Stimulated activated naive B cell treated with anti-CD40 and anti-IgM and Interleukin-4, amounts not matched to agents 10 μg/mL and 1 μg/mL and 100 μg/mL, for 72 hours (primary cell): Measurements from ENCODE around the gene ALCAM.
A peak's percentile ranks its signal among the peaks of the same experiment; 100 is the strongest.

Experiments
- ATAC-seq, 2 donors: fragments of 150-1000 bp; cut with Tn5 transposase; replicated peaks; 2 replicates each; pipeline ENCODE4 v1.10.0; 2021; ENCODE audit warnings: moderate library complexity in 1 of 2
- DNase-seq: peaks from one replicate; pipeline ENCODE4 v3.0.0; 2021
- H3K27ac Mint-ChIP-seq: one replicate; pipeline ENCODE4 v1.8.0; 2022; ENCODE audit warnings: mild to moderate bottlenecking, mixed read lengths
- H3K27me3 Mint-ChIP-seq, 2 donors: one replicate each; pipeline ENCODE4 v1.8.0; 2022; ENCODE audit warnings: mixed read lengths in 2 of 2
- H3K36me3 Mint-ChIP-seq, 2 donors: one replicate each; pipeline ENCODE4 v1.8.0; 2022; ENCODE audit warnings: mixed read lengths in 2 of 2, mild to moderate bottlenecking in 1 of 2
- H3K4me1 Mint-ChIP-seq, 2 donors: one replicate each; pipeline ENCODE4 v1.8.0; 2022; ENCODE audit warnings: mixed read lengths in 2 of 2, mild to moderate bottlenecking in 1 of 2
- H3K4me3 Mint-ChIP-seq, 2 donors: one replicate each; pipeline ENCODE4 v1.8.0; 2022; ENCODE audit warnings: mild to moderate bottlenecking in 2 of 2, mixed read lengths in 2 of 2, moderate library complexity in 1 of 2
- H3K9me3 Mint-ChIP-seq, 2 donors: one replicate each; pipeline ENCODE4 v1.8.0; 2022; ENCODE audit warnings: mixed read lengths in 2 of 2, mild to moderate bottlenecking in 1 of 2

ALCAM gene

DNA sequence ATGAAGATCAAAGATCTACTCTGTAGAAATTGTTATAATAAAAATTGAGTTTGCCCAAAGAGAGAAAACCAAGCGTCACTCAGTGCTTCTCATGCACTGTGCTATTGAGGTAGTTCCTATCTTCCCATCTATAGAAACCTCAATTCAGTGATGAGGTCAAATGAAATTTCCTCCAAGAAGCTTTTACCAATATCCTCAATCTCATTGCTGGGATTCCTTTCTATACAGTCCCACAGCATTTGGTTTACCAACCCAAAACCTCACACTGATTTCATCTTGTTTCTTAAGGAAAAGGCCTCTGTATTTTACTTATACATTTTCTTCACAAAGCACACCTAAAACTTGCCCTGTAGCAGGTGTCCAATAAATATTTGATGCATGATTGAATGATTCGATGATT, 147.2 kb downstream of the ALCAM start:
- Mint-ChIP-seq H3K27ac (no peak overlapping the region), H3K9me3 (no peaks in the 10 kb centered on the region), H3K4me1 (peaks cover 1 to 5% of the 10 kb centered on the region in 2 donors), H3K27me3 (no peaks in the 10 kb centered on the region), H3K36me3 (no peaks in the 10 kb centered on the region), H3K4me3 (no peak overlapping the region)
- no peak for ATAC-seq
- DNase-seq: no peak

DNA sequence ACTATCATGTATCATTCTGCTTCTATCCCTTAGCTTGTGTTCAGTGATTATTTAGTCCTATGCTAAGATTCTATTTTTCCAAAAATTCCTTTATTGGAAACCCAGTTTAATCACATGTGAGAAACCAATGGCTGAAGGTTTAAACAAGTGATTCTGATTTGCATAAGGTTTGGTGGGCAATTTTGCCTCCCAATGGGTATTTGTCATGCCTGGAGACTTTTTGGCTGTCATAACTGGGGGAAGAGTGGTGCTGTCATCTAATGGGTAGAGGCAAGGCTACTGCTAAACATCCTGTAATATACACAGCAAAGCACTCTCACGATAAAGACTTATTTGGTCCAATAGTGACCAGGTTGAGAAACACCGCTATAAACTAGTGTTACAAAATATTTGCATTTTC, 148.7 kb downstream of the ALCAM start:
- DNase-seq (no peak), ATAC-seq (no peak)
- Mint-ChIP-seq H3K27ac (no peak overlapping the region), H3K36me3 (peaks cover under 1 to 2% of the 10 kb centered on the region in 2 donors), H3K4me1 (peaks cover under 1 to 1% of the 10 kb centered on the region in 2 donors), H3K27me3 (no peaks in the 10 kb centered on the region), H3K9me3 (no peaks in the 10 kb centered on the region), H3K4me3 (no peak overlapping the region)

DNA sequence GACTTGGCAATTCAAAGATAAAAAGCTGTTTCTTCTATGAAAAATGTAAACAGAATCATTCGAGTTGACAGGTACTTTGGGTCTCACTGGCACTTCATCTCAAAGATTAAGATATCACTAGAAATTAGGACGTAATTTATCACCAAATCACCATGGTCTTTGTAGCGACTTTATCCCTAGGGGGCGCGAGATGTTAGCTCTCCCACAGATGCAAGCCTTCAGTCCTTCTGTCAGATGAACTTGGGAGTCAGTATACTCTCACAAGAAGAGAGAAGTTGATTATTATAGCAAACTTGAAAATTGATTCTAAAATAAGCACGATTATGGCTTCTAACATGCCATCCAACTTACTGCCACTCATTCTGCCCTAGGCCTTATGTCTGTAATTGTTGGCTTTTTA, 150.3 kb downstream of the ALCAM start:
- Mint-ChIP-seq H3K27me3 (no peaks in the 10 kb centered on the region), H3K4me1 (peaks cover 0 to 1% of the 10 kb centered on the region in 2 donors), H3K9me3 (no peaks in the 10 kb centered on the region), H3K36me3 (peaks cover 3% of the 10 kb centered on the region in 2 donors), H3K4me3 (no peak overlapping the region), H3K27ac (no peak overlapping the region)
- ATAC-seq: no peak
- no peak for DNase-seq

DNA sequence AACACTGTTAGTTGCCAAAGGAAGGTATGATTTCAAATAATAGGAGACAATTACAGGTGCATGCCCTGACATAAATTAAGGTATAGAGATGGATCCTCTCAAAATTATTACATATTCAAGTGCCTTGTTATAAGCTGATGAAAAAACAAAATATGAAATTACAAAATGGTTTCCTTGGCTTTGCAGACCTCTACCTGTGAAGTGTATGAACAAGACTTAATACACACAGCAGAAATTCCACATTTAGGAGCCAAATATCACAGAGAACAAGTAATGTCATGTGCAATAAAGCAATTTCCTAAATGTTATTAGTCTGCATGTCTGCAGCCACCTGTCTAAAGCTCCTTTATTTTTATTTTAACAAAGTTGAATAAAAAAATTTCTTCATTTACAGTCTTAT, 151.5 kb downstream of the ALCAM start:
- Mint-ChIP-seq H3K4me1 (peaks cover 0 to 1% of the 10 kb centered on the region in 2 donors), H3K36me3 (peaks cover 3% of the 10 kb centered on the region in 2 donors), H3K4me3 (no peak overlapping the region), H3K9me3 (no peaks in the 10 kb centered on the region), H3K27ac (no peak overlapping the region), H3K27me3 (no peaks in the 10 kb centered on the region)
- no peak for DNase-seq
- no peak for ATAC-seq

DNA sequence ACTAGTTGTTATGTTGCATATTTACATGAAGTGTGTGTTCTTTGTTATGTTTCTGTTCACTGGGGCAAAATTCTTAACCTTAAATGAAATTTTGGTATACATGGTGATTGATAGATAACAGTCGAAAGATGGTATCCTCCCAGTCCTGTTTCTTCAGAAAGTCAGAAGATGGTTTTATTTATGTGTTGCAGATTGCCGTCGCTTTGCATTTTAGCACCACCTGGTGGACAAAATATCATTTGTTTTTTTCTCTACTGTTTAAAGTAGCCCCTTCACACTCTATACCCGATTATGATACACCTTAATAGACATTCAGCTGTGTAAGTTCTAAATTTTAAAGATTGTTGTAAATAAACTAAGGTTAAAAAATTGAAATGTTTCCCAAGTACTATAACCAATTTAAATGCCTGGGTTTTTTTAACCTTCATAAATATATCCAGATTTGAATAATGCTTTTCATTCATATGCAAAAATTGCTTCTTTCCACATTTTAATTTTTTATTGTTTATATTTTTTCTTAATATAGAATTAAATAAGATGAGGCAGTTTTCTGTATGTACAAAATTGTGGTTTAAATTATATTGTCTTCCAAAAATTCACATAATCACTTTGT, 152.2 kb downstream of the ALCAM start:
- DNase-seq (no peak), ATAC-seq (peak; percentile 83 to 91)
- Mint-ChIP-seq H3K4me3 (no peak overlapping the region), H3K36me3 (peaks cover 3% of the 10 kb centered on the region in 2 donors), H3K4me1 (peaks cover 0 to 1% of the 10 kb centered on the region in 2 donors), H3K9me3 (no peaks in the 10 kb centered on the region), H3K27ac (no peak overlapping the region), H3K27me3 (no peaks in the 10 kb centered on the region)

DNA sequence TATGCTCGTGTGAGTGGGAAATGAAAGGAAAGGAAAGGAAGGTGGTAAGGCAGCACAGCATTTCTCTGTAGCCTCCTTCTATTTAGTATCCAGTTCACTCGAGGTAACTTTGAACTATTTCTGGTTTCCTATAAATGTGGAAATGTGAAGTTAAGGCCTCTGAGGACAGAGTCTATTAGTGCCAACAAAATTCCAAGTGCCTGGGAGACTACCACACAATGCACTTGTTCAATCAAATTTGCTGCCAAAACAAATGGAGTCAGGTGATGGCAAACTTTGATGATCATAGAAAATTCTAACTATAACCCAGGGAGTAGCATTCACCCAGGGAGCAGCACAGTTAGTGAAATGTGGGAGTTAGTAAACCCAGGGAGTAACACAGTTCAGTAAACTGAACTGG, 155.1 kb downstream of the ALCAM start:
- DNase-seq (no peak), ATAC-seq (no peak)
- no peaks in the 10 kb centered on the region for H3K27me3 Mint-ChIP-seq

DNA sequence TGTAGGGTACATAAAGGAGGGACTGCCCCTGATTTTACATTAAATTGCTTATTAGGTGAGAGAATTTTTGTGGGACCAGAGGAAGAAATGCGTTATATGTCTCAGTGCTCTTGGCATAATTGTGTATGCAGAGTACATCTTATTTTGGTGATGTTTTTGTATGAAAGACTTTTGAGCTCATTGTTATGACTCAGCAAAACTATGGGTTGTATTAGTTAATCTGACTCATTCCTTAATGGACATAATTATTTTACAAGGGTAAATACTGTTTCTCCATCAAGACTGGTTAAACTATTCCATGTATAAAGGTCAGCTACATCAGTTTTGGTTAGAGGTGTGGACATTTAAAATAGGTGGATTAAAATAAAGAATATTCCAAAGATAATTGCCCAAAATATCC, 156.8 kb downstream of the ALCAM start:
- DNase-seq (no peak), ATAC-seq (no peak)
- H3K36me3 Mint-ChIP-seq: peaks cover 7 to 13% of the 10 kb centered on the region in 2 donors
- no peaks in the 10 kb centered on the region for H3K9me3 Mint-ChIP-seq
- H3K4me3 Mint-ChIP-seq: no peak overlapping the region
- H3K4me1 Mint-ChIP-seq: peaks cover 0 to 1% of the 10 kb centered on the region in 2 donors
- H3K27me3 Mint-ChIP-seq: no peaks in the 10 kb centered on the region
- no peak overlapping the region for H3K27ac Mint-ChIP-seq

More for the DNA sequence above, 155.1 kb downstream of the ALCAM start:
- Mint-ChIP-seq H3K36me3 (peaks cover 7 to 11% of the 10 kb centered on the region in 2 donors), H3K27ac (no peak overlapping the region), H3K4me1 (peaks cover 0 to 1% of the 10 kb centered on the region in 2 donors), H3K4me3 (no peak overlapping the region), H3K9me3 (no peaks in the 10 kb centered on the region)

DNA sequence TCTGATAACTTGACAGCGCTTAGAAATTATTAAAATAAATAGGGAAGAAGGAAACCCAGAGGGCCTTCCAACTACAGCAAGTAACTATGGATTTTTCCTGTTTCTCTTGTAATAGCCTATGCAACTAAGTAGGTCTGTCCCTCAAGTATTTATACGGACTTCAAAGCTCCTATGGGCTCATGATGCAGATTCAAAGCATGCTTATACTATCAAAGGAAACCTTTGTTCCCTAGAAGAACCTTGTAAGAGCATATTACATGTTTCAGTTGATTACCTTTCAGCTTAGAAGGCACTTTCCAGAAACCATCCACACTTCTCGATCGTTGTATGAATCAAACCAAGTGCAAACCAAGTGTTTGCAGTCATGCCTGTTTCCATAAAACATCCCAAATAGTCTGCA, 158.8 kb downstream of the ALCAM start:
- no peaks in the 10 kb centered on the region for H3K27me3 Mint-ChIP-seq
- no peaks in the 10 kb centered on the region for H3K9me3 Mint-ChIP-seq
- DNase-seq: no peak
- H3K27ac Mint-ChIP-seq: no peak overlapping the region
- H3K4me1 Mint-ChIP-seq: no peaks in the 10 kb centered on the region
- H3K4me3 Mint-ChIP-seq: no peak overlapping the region
- no peak for ATAC-seq
- peaks cover 4 to 11% of the 10 kb centered on the region in 2 donors for H3K36me3 Mint-ChIP-seq

DNA sequence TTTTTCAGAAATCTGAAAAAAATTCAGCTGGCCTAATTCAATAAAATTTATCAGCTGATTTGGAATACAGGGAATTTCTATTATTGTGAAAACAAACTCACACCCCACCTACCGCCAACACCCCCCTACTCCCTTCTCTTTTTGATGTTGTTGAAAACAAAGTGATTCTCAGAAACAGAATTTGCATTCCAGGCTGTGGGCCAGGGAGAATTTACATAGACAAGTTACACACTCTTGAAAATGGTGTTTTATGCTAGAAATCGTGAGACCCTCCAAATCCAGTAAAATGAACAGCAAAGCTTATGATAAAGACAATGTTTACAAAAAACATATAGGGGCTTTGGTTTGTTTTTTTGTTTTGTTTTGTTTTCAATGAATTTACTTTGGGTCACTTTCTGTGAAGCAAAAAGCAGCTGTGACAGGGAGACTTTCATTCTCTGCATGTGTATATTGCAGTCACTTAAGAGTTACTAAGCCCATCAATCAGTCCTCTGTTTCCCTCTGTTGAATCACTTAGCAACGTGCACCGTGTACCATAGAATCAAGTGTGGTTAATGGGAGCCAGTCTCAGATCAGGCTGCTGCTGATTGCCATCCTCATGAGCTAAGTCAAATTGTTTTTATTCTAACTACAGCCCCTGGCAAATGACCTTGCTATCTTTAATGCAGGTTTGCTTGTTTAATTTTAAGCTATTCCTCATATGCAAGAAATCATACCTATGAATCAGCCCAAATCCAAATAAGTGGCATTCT, 159.8 kb downstream of the ALCAM start:
- no peaks in the 10 kb centered on the region for H3K9me3 Mint-ChIP-seq
- H3K27ac Mint-ChIP-seq: no peak overlapping the region
- H3K36me3 Mint-ChIP-seq: peaks cover 4 to 10% of the 10 kb centered on the region in 2 donors
- no peak for ATAC-seq
- no peaks in the 10 kb centered on the region for H3K27me3 Mint-ChIP-seq
- DNase-seq: no peak
- no peak overlapping the region for H3K4me3 Mint-ChIP-seq
- no peaks in the 10 kb centered on the region for H3K4me1 Mint-ChIP-seq

DNA sequence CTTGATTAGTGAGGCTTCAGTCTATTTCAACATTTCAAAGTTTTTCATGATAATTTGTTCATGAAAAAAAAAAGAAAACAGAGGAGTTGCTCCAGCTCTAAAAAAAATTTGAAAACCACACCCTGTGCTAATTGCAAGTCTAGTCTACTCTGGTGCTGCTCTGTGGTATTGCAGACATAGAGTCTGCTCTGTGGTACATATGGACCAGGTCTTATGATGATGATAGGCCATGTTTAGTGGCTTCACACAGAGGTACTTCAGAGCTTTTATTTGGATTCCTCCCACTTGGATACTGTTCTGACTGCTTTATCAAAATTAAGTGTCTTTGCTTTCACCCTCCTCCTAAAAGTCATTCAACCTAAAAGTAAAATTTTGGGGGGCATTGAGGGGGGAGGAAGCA, 160.8 kb downstream of the ALCAM start:
- ATAC-seq (no peak), DNase-seq (no peak)
- no peak overlapping the region for H3K27ac Mint-ChIP-seq
- H3K27me3 Mint-ChIP-seq: no peaks in the 10 kb centered on the region
- peaks cover 6 to 16% of the 10 kb centered on the region in 2 donors for H3K36me3 Mint-ChIP-seq
- no peaks in the 10 kb centered on the region for H3K4me1 Mint-ChIP-seq
- no peaks in the 10 kb centered on the region for H3K9me3 Mint-ChIP-seq
- no peak overlapping the region for H3K4me3 Mint-ChIP-seq

DNA sequence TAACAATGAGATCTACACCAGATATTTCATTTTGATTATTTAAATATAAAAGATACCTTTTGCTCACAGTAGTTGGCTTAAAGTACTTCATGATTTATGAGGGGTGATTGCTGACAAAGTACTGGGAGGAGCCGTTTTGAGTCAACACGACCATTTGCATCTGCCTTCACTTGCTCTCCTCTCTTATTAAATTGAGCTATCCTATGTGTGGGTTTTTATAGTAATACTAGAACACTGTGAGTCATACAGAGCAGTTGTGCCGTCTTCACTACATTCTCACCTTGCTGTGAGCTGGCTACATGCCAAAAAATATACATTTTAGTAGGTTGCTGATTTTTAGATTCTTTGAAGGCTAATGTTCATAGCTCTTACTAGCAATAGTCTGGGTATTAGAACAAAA, 161.2 kb downstream of the ALCAM start:
- H3K27me3 Mint-ChIP-seq: no peaks in the 10 kb centered on the region
- H3K36me3 Mint-ChIP-seq: peaks cover 8 to 18% of the 10 kb centered on the region in 2 donors
- DNase-seq (no peak), ATAC-seq (peak in 1 of 2 donors; percentile 29)
- no peak overlapping the region for H3K4me3 Mint-ChIP-seq
- H3K4me1 Mint-ChIP-seq: no peaks in the 10 kb centered on the region
- H3K9me3 Mint-ChIP-seq: no peaks in the 10 kb centered on the region
- H3K27ac Mint-ChIP-seq: no peak overlapping the region

DNA sequence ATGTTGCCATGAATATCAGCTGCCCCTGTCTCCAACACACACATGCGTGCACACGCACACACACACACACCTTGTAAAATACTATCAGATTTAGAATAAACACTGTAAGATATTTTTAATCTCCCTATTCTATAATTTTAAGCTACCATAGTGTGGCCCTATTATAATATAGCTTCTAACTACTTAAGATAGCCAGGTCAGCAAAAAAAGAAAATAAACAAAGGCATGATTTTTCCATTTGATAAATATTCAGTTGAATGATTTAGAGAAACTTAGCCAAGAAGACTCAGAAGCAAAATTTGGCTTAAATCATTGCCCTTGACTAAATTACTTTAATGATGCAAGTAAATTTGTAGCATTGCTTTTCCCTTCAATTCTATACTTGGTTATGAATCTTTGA, 162.2 kb downstream of the ALCAM start:
- ATAC-seq (no peak), DNase-seq (no peak)
- no peaks in the 10 kb centered on the region for H3K4me1 Mint-ChIP-seq
- H3K36me3 Mint-ChIP-seq: peaks cover 8 to 18% of the 10 kb centered on the region in 2 donors
- H3K9me3 Mint-ChIP-seq: no peaks in the 10 kb centered on the region
- no peak overlapping the region for H3K27ac Mint-ChIP-seq
- no peaks in the 10 kb centered on the region for H3K27me3 Mint-ChIP-seq
- no peak overlapping the region for H3K4me3 Mint-ChIP-seq

DNA sequence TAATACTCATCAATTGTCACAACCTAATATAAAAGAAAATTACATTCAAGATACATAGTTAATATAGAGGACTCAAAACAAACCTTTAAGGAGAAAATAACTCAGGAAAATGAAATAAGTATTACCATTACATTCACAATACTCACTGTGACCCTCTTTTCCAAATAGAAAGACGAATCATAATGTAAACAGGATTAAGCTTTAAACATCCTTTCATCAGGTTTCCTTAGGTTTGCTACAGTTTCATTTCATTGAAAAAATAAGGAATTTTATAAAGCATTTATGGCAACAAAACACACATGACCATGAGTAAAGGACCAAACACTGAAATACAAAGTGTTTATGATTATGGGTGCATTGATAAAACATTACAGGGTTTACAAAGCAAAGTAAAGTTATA, 162.7 kb downstream of the ALCAM start:
- ATAC-seq: no peak
- Mint-ChIP-seq H3K27ac (no peak overlapping the region), H3K27me3 (no peaks in the 10 kb centered on the region)

DNA sequence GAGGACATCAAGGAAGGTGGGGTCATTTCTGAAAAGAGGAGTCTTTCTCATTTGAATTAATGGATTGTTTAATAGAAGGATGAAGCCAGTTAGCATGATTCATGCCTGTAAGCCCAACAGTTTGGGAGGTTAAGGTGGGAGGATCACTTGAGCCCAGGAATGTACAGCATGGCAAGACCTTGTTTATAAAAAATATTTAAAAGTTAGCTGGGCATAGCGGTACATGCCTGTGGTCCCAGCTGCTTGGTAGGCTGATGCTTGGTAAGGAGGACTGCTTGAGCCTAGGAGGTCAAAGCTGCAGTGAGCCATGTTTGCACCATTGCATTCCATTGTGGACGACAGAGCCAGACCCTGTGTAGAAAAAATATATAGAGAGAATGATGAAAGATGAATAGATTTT, 165.5 kb downstream of the ALCAM start:
- Mint-ChIP-seq H3K27ac (no peak overlapping the region), H3K27me3 (no peaks in the 10 kb centered on the region), H3K4me3 (no peak overlapping the region), H3K36me3 (peaks cover 18 to 27% of the 10 kb centered on the region in 2 donors), H3K9me3 (no peaks in the 10 kb centered on the region), H3K4me1 (no peaks in the 10 kb centered on the region)
- ATAC-seq: no peak
- DNase-seq: no peak

More for the DNA sequence above, 162.7 kb downstream of the ALCAM start:
- H3K4me3 Mint-ChIP-seq: no peak overlapping the region
- no peaks in the 10 kb centered on the region for H3K9me3 Mint-ChIP-seq
- DNase-seq: no peak
- no peaks in the 10 kb centered on the region for H3K4me1 Mint-ChIP-seq
- H3K36me3 Mint-ChIP-seq: peaks cover 9 to 15% of the 10 kb centered on the region in 2 donors

DNA sequence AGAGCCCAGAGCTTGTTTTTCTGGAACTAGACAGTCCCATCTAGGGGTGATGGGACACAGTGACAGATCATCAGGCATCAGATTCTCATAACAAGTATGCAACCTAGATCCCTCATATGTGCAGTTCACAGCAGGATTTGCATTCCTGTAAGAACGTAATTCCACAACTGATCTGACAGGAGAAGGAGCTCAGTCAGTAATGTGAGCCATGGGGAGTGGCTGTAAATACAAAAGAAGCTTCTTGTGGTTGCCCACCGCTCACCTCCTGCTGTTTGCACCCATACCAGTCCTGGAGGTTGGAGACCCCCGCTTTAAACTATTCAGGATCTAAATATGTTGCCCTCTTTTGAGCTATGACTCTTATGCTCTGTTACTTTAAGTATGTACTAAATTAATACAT, 167.3 kb downstream of the ALCAM start:
- ATAC-seq (no peak), DNase-seq (no peak)
- H3K4me3 Mint-ChIP-seq: no peak overlapping the region
- H3K36me3 Mint-ChIP-seq: peaks cover 28 to 35% of the 10 kb centered on the region in 2 donors
- no peaks in the 10 kb centered on the region for H3K9me3 Mint-ChIP-seq
- H3K27me3 Mint-ChIP-seq: no peaks in the 10 kb centered on the region
- H3K27ac Mint-ChIP-seq: no peak overlapping the region
- H3K4me1 Mint-ChIP-seq: no peaks in the 10 kb centered on the region
